Measurements from ENCODE around the gene EDN3. TPM values are rescaled to one million over a fixed set of nuclear protein-coding genes. Genes with fewer than 3 reads are reported as not detected.
"Not testable (repeated sequence)": the region's sequence is repeated elsewhere in the genome, so short reads cannot be mapped to it uniquely, and the experiment has no call there.

Gene EDN3
- total RNA-seq, 1 experiment from 2014 or later: not detected

DNA sequence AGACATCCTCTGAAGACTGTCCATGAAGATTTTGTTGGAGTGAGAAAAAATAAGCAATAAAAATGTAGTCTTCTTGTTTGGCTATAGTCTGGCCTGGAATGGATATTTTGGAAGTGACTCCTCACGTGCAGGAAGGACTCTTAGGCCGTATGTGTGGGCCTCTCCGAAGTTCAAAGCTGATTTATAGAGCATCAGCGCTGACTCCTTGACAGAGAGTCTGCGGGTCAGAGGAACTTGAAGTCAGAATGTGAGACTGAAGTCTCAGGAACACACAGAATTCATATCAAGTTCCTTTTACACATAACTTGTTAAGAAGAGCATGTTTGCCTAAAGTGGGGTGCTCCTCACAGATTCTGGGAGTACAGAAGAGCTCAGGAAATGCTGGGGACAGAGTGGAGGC lies 36.1 kb downstream of the EDN3 start (continued):
- TF ChIP-seq, protein P1, sequence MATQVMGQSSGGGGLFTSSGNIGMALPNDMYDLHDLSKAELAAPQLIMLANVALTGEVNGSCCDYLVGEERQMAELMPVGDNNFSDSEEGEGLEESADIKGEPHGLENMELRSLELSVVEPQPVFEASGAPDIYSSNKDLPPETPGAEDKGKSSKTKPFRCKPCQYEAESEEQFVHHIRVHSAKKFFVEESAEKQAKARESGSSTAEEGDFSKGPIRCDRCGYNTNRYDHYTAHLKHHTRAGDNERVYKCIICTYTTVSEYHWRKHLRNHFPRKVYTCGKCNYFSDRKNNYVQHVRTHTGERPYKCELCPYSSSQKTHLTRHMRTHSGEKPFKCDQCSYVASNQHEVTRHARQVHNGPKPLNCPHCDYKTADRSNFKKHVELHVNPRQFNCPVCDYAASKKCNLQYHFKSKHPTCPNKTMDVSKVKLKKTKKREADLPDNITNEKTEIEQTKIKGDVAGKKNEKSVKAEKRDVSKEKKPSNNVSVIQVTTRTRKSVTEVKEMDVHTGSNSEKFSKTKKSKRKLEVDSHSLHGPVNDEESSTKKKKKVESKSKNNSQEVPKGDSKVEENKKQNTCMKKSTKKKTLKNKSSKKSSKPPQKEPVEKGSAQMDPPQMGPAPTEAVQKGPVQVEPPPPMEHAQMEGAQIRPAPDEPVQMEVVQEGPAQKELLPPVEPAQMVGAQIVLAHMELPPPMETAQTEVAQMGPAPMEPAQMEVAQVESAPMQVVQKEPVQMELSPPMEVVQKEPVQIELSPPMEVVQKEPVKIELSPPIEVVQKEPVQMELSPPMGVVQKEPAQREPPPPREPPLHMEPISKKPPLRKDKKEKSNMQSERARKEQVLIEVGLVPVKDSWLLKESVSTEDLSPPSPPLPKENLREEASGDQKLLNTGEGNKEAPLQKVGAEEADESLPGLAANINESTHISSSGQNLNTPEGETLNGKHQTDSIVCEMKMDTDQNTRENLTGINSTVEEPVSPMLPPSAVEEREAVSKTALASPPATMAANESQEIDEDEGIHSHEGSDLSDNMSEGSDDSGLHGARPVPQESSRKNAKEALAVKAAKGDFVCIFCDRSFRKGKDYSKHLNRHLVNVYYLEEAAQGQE (IDR thresholded peaks at IDR 0.05; ENCODE audit: low read depth): no peak

DNA sequence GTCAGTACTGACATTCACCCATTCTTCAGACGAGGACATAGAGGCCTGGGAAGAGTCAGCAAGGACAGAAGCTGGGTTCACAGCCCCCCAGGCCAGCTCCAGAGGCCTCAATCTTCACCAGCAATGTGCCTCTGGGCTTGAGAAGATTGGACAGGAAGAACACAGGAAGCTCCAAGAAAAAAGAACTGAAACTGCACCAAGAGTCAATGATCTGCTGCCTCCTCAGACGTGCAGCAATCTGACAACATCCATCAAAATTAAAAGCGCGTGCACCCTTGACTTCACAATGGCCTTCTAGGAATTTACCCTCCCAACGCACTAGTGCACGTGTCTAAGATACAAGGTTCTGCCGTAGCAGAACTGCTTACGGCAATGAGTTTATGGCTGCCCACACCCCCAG lies 38.0 kb downstream of the EDN3 start:
- POLR2A ChIA-PET; H3K9me3 ChIP-seq (ENCODE audit: control insufficient read depth in 1 of 2, insufficient read depth in 1 of 2, low read depth in 1 of 2, low read length in 2 of 2); H3K79me2 ChIP-seq (ENCODE audit: insufficient read depth, low read length); H3K27ac ChIP-seq (ENCODE audit: low read depth, low read length); H3K4me1 ChIP-seq (ENCODE audit: control insufficient read depth in 1 of 2, insufficient read depth in 2 of 2, low read length in 2 of 2); intact Hi-C loops (cut with micrococcal nuclease); H2AFZ ChIP-seq (ENCODE audit: low read depth, low read length, poor library complexity, severe bottlenecking); H3K36me3 ChIP-seq (ENCODE audit: control insufficient read depth in 1 of 2, insufficient read depth in 2 of 2, low read length in 2 of 2); H3K9ac ChIP-seq (ENCODE audit: low read length); CTCF ChIA-PET; H3K4me3 ChIP-seq (replicated peaks in 1 of 2; ENCODE audit: low read depth in 1 of 2, low read length in 2 of 2); H3K4me2 ChIP-seq (ENCODE audit: low read length); RAD21 ChIA-PET (ENCODE audit: low non-redundant PET in 1 of 2, low total read pairs in 2 of 2, uncharacterized antibody in 2 of 2, unreplicated experiment in 2 of 2); BruUV-seq (replicated peaks); ATAC-seq; H3K27me3 ChIP-seq (ENCODE audit: insufficient read depth, low read length); H3K9me2 ChIP-seq (ENCODE audit: insufficient read depth); H4K20me1 ChIP-seq (ENCODE audit: insufficient read depth); DNase-seq (ENCODE audit: low read depth, low spot score): not testable (repeated sequence)

GRCh38 chr20:59340201-59340885 lies 39.9 kb downstream of the EDN3 start:
- Histone ChIP-seq H3K4me1 (ENCODE audit: control insufficient read depth in 1 of 2, insufficient read depth in 2 of 2, low read length in 2 of 2) (no peaks in the 10 kb centered on the region), H3K4me2 (ENCODE audit: low read length) (no peak overlapping the region), H3K27ac (ENCODE audit: low read depth, low read length) (no peak overlapping the region), H3K4me3 (replicated peaks in 1 of 2; ENCODE audit: low read depth in 1 of 2, low read length in 2 of 2) (no peak overlapping the region), H3K36me3 (ENCODE audit: control insufficient read depth in 1 of 2, insufficient read depth in 2 of 2, low read length in 2 of 2) (no peaks in the 10 kb centered on the region), H4K20me1 (ENCODE audit: insufficient read depth) (no peaks in the 10 kb centered on the region), H3K27me3 (ENCODE audit: insufficient read depth, low read length) (no peaks in the 10 kb centered on the region), H3K79me2 (ENCODE audit: insufficient read depth, low read length) (no peaks in the 10 kb centered on the region), H3K9me3 (ENCODE audit: control insufficient read depth in 1 of 2, insufficient read depth in 1 of 2, low read depth in 1 of 2, low read length in 2 of 2) (no peaks in the 10 kb centered on the region; a peak in 1 of 4 replicates), H2AFZ (ENCODE audit: low read depth, low read length, poor library complexity, severe bottlenecking) (no peak overlapping the region), H3K9ac (ENCODE audit: low read length) (no peak overlapping the region), H3K9me2 (ENCODE audit: insufficient read depth) (no peaks in the 10 kb centered on the region)
- no peak for TF ChIP-seq SIN3A (IDR thresholded peaks at IDR 0.05; ENCODE audit: low read depth)
- TF ChIP-seq RAD21 (IDR thresholded peaks at IDR 0.05; ENCODE audit: low read depth): no peak
- no peak for TF ChIP-seq TCF7L2 (IDR thresholded peaks at IDR 0.05; ENCODE audit: borderline replicate concordance, extremely low read depth, insufficient read depth, insufficient read length)
- no peak for TF ChIP-seq ATF3 (IDR thresholded peaks at IDR 0.05)
- TF ChIP-seq FOSL1 (IDR thresholded peaks at IDR 0.05; ENCODE audit: low read depth): no peak
- intact Hi-C loops (cut with micrococcal nuclease): no loop called here
- POLR2A ChIA-PET: no interaction called here
- ATAC-seq (no peak), DNase-seq (ENCODE audit: low read depth, low spot score) (no peak)
- BruUV-seq (replicated peaks): no TSS peak
- RAD21 ChIA-PET (ENCODE audit: low non-redundant PET in 1 of 2, low total read pairs in 2 of 2, uncharacterized antibody in 2 of 2, unreplicated experiment in 2 of 2): no interaction called here
- CTCF ChIA-PET: no interaction called here

- H3K9me3 ChIP-seq (ENCODE audit: control insufficient read depth in 1 of 2, insufficient read depth in 1 of 2, low read depth in 1 of 2, low read length in 2 of 2); POLR2A ChIA-PET; H3K27me3 ChIP-seq (ENCODE audit: insufficient read depth, low read length); H3K36me3 ChIP-seq (ENCODE audit: control insufficient read depth in 1 of 2, insufficient read depth in 2 of 2, low read length in 2 of 2); DNase-seq (ENCODE audit: low read depth, low spot score); H4K20me1 ChIP-seq (ENCODE audit: insufficient read depth); H3K4me1 ChIP-seq (ENCODE audit: control insufficient read depth in 1 of 2, insufficient read depth in 2 of 2, low read length in 2 of 2); H3K27ac ChIP-seq (ENCODE audit: low read depth, low read length); H3K79me2 ChIP-seq (ENCODE audit: insufficient read depth, low read length); H2AFZ ChIP-seq (ENCODE audit: low read depth, low read length, poor library complexity, severe bottlenecking); RAD21 ChIA-PET (ENCODE audit: low non-redundant PET in 1 of 2, low total read pairs in 2 of 2, uncharacterized antibody in 2 of 2, unreplicated experiment in 2 of 2); intact Hi-C loops (cut with micrococcal nuclease); CTCF ChIA-PET; H3K9ac ChIP-seq (ENCODE audit: low read length); ATAC-seq; BruUV-seq (replicated peaks); H3K9me2 ChIP-seq (ENCODE audit: insufficient read depth); H3K4me3 ChIP-seq (replicated peaks in 1 of 2; ENCODE audit: low read depth in 1 of 2, low read length in 2 of 2); H3K4me2 ChIP-seq (ENCODE audit: low read length): not testable (repeated sequence)
Observed at GRCh38 chr20:59341285-59342022, 41.0 kb downstream of the EDN3 start.

Measured in HCT116 (cell line).